HUES6 (cell line): ENCODE results near the gene IL36RN.

Source experiments
- H3K27ac ChIP-seq: 2 replicates; pipeline ENCODE4 v1.7.0; 2013; ENCODE audit warnings: low read depth, mild to moderate bottlenecking, low read length, inconsistent platforms
- H3K27me3 ChIP-seq: 2 replicates; pipeline ENCODE4 v1.6.1; 2013; ENCODE audit warnings: low read length; ENCODE audit not compliant: control insufficient read depth, insufficient read depth
- H3K36me3 ChIP-seq: 2 replicates; pipeline ENCODE4 v1.6.1; 2013; ENCODE audit warnings: low read length; ENCODE audit not compliant: control insufficient read depth, insufficient read depth
- H3K4me1 ChIP-seq: 2 replicates; pipeline ENCODE4 v1.6.1; 2013; ENCODE audit warnings: low read length; ENCODE audit not compliant: control insufficient read depth, insufficient read depth
- H3K4me3 ChIP-seq: 2 replicates; pipeline ENCODE4 v1.5.1; 2013; ENCODE audit warnings: low read depth, low read length
- H3K9ac ChIP-seq: one replicate; pipeline ENCODE4 v1.6.1; 2013; ENCODE audit warnings: mild to moderate bottlenecking, low read length
- H3K9me3 ChIP-seq: 2 replicates; pipeline ENCODE4 v1.6.1; 2013; ENCODE audit warnings: low read depth, low read length; ENCODE audit not compliant: control insufficient read depth, insufficient read depth

Gene IL36RN

DNA sequence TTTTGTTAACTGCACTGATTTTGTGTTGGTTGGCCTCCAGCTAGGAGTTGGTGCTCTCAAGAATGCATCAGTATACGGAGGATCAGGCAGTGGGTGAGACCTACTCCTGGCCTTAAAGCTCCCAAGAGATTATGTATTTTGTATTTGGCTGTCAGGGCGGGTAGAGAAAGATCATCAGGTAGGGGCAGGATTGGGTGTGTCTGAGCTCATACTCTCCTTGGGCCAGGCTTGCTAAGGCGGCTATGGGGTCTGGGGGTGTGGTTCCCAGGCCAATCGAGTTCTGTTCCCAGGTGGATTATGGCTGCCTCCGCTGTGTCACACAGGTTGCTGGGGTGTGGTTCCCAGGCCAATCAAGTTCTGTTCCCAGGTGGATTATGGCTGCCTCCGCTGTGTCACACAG lies 39.5 kb downstream of the IL36RN start:
- no peak overlapping the region for H3K9ac ChIP-seq
- no peak overlapping the region for H3K4me3 ChIP-seq
- no peaks in the 10 kb centered on the region; the same call in 1 of the 2 replicates for H3K4me1 ChIP-seq
- peaks cover 16% of the 10 kb centered on the region for H3K9me3 ChIP-seq
- no peaks in the 10 kb centered on the region for H3K27me3 ChIP-seq
- no peaks in the 10 kb centered on the region for H3K36me3 ChIP-seq
- H3K27ac ChIP-seq = no peak overlapping the region

GRCh38 chr2:113102133-113102532 lies 43.1 kb downstream of the IL36RN start:
- peaks cover 14% of the 10 kb centered on the region for H3K9me3 ChIP-seq
- H3K27me3 ChIP-seq = no peaks in the 10 kb centered on the region
- H3K9ac ChIP-seq = no peak overlapping the region
- H3K4me3 ChIP-seq = no peak overlapping the region
- no peaks in the 10 kb centered on the region for H3K36me3 ChIP-seq
- H3K4me1 ChIP-seq = no peaks in the 10 kb centered on the region; the same call in 1 of the 2 replicates
- H3K27ac ChIP-seq = no peak overlapping the region

DNA sequence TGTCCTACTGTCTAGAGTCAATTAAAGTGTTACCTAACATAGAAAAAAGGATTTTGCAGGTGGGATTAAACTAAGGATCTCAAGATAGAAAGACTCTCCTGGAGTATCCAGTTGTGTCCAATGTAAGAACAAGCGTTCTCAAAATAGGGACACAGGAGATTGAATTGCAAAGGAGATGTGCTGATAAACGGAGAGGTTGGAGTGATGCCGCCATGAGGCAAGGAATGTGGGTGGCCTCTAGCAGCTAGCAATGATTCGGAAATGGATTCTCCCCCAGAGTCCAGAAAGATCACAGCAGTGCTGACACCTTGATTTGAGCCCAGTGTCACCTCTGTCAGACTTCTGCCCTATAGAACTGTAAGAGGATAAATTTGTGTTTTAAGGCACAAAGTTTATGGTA lies 44.3 kb downstream of the IL36RN start:
- H3K4me3 ChIP-seq = no peak overlapping the region

GRCh38 chr2:113104054-113104611 lies 45.1 kb downstream of the IL36RN start:
- Histone ChIP-seq H3K4me1 (no peaks in the 10 kb centered on the region; the same call in 1 of the 2 replicates), H3K27ac (no peak overlapping the region), H3K9ac (no peak overlapping the region), H3K36me3 (no peaks in the 10 kb centered on the region), H3K27me3 (no peaks in the 10 kb centered on the region), H3K4me3 (no peak overlapping the region), H3K9me3 (0 out of 2 replicates have a peak, but pooled peaks cover 5% of the 10 kb centered on the region)

More for the DNA sequence above, 44.3 kb downstream of the IL36RN start:
- Histone ChIP-seq H3K9ac (no peak overlapping the region), H3K27me3 (no peaks in the 10 kb centered on the region), H3K36me3 (no peaks in the 10 kb centered on the region), H3K27ac (no peak overlapping the region), H3K9me3 (peaks cover 13% of the 10 kb centered on the region), H3K4me1 (no peaks in the 10 kb centered on the region; the same call in 1 of the 2 replicates)

DNA sequence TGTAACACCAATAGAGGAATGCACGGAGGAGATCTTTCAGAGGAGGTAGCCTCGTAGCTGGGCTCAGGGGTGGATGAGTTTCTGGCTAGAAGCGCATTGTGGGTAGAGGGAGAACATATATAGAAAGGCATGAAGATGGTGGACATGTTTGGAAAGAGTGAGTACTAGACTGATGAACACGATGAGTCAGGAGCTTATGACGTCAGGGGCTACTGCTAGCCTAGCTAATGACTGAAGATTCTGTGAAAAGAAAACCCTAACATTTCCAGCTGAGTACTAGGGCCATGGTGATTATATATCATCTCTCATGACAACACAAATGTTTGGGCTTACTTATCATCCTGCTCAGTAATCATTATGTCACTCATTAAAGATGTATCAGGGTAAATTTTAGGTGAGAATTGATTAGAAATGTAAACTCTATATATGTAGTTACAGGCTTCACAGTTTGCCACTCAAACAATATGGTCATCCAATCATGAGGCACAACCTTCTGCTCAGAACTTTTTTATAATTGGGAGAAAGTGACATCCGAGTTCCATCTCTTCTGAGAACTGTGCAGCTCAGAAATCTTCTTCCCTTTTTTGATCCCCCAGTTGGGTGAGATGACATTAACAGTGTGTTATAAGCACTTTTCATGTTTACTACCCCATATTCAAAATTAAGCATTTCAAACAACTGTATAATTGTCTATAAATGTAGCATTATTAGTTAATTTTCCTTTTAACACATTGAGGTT lies 46.2 kb downstream of the IL36RN start:
- 0 out of 2 replicates have a peak, but pooled peaks cover 5% of the 10 kb centered on the region for H3K9me3 ChIP-seq
- no peaks in the 10 kb centered on the region; the same call in 1 of the 2 replicates for H3K27me3 ChIP-seq
- no peak overlapping the region for H3K27ac ChIP-seq
- no peaks in the 10 kb centered on the region for H3K36me3 ChIP-seq
- H3K4me1 ChIP-seq = no peaks in the 10 kb centered on the region; the same call in 1 of the 2 replicates
- no peak overlapping the region for H3K4me3 ChIP-seq
- H3K9ac ChIP-seq = no peak overlapping the region

- Histone ChIP-seq H3K9ac (no peak overlapping the region), H3K9me3 (no peaks in the 10 kb centered on the region), H3K36me3 (no peaks in the 10 kb centered on the region), H3K27me3 (no peaks in the 10 kb centered on the region; the same call in 1 of the 2 replicates), H3K27ac (no peak overlapping the region), H3K4me3 (no peak overlapping the region), H3K4me1 (peaks cover 5% of the 10 kb centered on the region)
Observed at GRCh38 chr2:113111121-113111520, 52.1 kb downstream of the IL36RN start.

GRCh38 chr2:113111823-113112287 lies 52.9 kb downstream of the IL36RN start:
- Histone ChIP-seq H3K36me3 (no peaks in the 10 kb centered on the region), H3K27ac (no peak overlapping the region), H3K9me3 (no peaks in the 10 kb centered on the region), H3K4me1 (peaks cover 5% of the 10 kb centered on the region), H3K27me3 (no peaks in the 10 kb centered on the region; the same call in 1 of the 2 replicates), H3K4me3 (no peak overlapping the region), H3K9ac (no peak overlapping the region)

DNA sequence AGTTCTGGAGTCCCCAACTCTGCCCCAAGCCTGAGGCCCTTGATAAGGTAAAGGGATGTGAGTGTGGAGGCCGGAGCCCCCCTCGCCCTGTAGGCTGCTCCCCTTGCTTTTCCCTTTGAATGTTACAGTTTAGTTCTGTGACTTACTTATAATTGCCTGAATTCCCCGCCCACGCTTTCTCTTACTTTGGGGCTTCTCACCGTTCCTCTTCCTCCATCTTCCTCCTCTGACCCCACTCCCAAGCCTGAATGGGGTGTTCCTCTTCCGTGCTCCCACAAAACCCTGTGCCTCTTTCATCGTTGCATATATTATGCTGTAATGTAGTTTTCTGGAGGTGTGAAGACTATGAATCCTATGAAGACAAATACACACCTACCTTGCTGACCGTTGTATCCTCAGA lies 53.4 kb downstream of the IL36RN start:
- Histone ChIP-seq H3K27me3 (no peaks in the 10 kb centered on the region; the same call in 1 of the 2 replicates), H3K9ac (no peak overlapping the region), H3K4me3 (no peak overlapping the region), H3K27ac (no peak overlapping the region), H3K4me1 (peaks cover 5% of the 10 kb centered on the region), H3K9me3 (no peaks in the 10 kb centered on the region), H3K36me3 (no peaks in the 10 kb centered on the region)

DNA sequence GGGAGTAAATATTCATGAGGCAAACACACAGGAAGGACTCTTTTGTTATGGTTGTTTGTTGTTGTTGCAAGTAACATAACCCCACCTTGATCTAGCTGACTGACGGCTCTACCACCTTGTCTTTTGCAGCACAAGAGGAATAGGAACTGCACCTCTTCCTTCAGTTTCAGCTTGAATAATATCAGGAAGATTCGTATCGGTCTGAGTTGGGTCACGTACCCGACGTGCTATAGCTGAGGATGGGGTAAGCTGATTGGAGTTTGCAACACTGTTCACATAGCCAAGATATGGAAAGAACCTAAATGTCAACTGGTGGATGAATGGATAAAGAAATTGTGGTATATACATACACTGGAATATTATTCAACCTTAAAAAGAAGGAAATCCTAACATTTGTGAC lies 53.9 kb downstream of the IL36RN start:
- Histone ChIP-seq H3K36me3 (no peaks in the 10 kb centered on the region), H3K4me3 (no peak overlapping the region), H3K27ac (no peak overlapping the region), H3K9me3 (no peaks in the 10 kb centered on the region), H3K9ac (no peak overlapping the region), H3K4me1 (peaks cover 5% of the 10 kb centered on the region), H3K27me3 (no peaks in the 10 kb centered on the region; the same call in 1 of the 2 replicates)

DNA sequence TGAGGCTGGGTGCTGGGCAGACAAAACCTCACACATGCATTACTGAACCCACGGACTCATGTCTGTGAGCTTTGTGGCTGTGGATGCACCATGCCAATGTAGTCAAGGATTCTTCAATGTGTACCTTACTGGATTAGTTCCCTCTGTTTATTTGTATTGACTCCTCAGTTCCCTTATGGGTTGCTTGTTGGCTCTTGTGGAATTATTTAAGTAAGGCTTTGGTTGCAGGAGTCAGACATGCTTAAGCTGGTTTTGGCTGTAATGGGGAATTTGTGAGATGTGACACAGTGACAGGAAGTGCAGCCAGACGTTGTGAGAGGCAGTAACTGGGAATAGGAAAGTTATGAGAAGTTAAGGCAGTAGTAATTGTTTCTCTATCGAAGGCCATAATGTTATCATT lies 54.8 kb downstream of the IL36RN start:
- no peaks in the 10 kb centered on the region; the same call in 1 of the 2 replicates for H3K27me3 ChIP-seq
- no peaks in the 10 kb centered on the region for H3K9me3 ChIP-seq
- no peak overlapping the region for H3K9ac ChIP-seq
- no peak overlapping the region for H3K4me3 ChIP-seq
- H3K4me1 ChIP-seq = peaks cover 5% of the 10 kb centered on the region
- no peak overlapping the region for H3K27ac ChIP-seq
- H3K36me3 ChIP-seq = no peaks in the 10 kb centered on the region
